Kidney (tissue), 14 donors: Measurements from ENCODE around the gene IMMP2L. TPM values are rescaled to one million over a fixed set of nuclear protein-coding genes. Genes with fewer than 3 reads are reported as not detected.

Source experiments
- DNase-seq, 5 donors: peaks; one replicate each; pipeline ENCODE4 v3.0.0-alpha.2; 2013 to 2020
- FAIRE-seq: peaks from 2 replicates; lab custom pipeline; 2012; peaks lifted over from hg19 to GRCh38; lab: Jason Lieb, UNC
- H3K27ac ChIP-seq, 2 donors: one replicate each; pipeline ENCODE4 v1.7.0; 2013; ENCODE audit warnings: low read depth in 2 of 2, low read length in 2 of 2, inconsistent platforms in 1 of 2
- H3K27me3 ChIP-seq: one replicate; pipeline ENCODE4 v1.7.1; 2013; ENCODE audit warnings: low read length, inconsistent platforms; ENCODE audit not compliant: control insufficient read depth, insufficient read depth
- H3K36me3 ChIP-seq, 3 donors: one replicate each; pipeline versions ENCODE4 v1.7.0 to v1.7.1; 2013; ENCODE audit warnings: low read length in 3 of 3, control low read depth in 1 of 3, inconsistent platforms in 1 of 3; ENCODE audit not compliant: insufficient read depth in 3 of 3, control insufficient read depth in 2 of 3
- H3K4me1 ChIP-seq, 3 donors: one replicate each; pipeline versions ENCODE4 v1.7.0 to v1.7.1; 2013; ENCODE audit warnings: low read length in 3 of 3, inconsistent platforms in 1 of 3, low read depth in 1 of 3; ENCODE audit not compliant: control insufficient read depth in 2 of 3, insufficient read depth in 2 of 3
- H3K4me3 ChIP-seq, 3 donors: one replicate each; pipeline versions ENCODE4 v1.7.0 to v1.8.1; 2013; ENCODE audit warnings: low read length in 3 of 3, control low read depth in 1 of 3, inconsistent platforms in 1 of 3
- H3K9ac ChIP-seq, 3 donors: one replicate each; pipeline versions ENCODE4 v1.7.0 to v1.7.1; 2013; ENCODE audit warnings: low read length in 3 of 3, control low read depth in 1 of 3, inconsistent platforms in 1 of 3
- H3K9me3 ChIP-seq, 3 donors: one replicate each; pipeline versions ENCODE4 v1.7.0 to v1.7.1; 2013; ENCODE audit warnings: low read length in 3 of 3, control low read depth in 1 of 3, inconsistent platforms in 1 of 3; ENCODE audit not compliant: control insufficient read depth in 2 of 3, insufficient read depth in 1 of 3
- CTCF ChIP-seq: IDR thresholded peaks from 3 replicates; pipeline ENCODE4 v1.5.1; 2012; ENCODE audit warnings: mild to moderate bottlenecking, moderate library complexity, borderline replicate concordance; ENCODE audit not compliant: insufficient read depth; ENCODE audit errors: extremely low read depth
- intact Hi-C: fragments of 100-400 bp; cut with DNase I; formaldehyde crosslinking; loops from one replicate; pipeline ENCODE4 v1.11.1; 2022
- polyA plus RNA-seq: library from polyadenylated mRNA; stranded (reverse); fragments of 350-450 nt; fragmentation: Illumina TruSeq; extraction: RNeasy Lipid Tissue Mini Kit (QIAGEN cat#74804); gene quantifications from one replicate; pipeline ENCODE4 v1.2.3, GENCODE V29; 2014; ENCODE audit warnings: low read depth, low replicate concordance; ENCODE audit not compliant: insufficient read depth
- total RNA-seq: library from RNA; stranded (reverse); fragmentation: NEBNext Ultra II Directional; extraction: Animal tissue kit (Norgen Biotek cat#: 25700); gene quantifications from one replicate; pipeline ENCODE4 v1.2.1, GENCODE V29; 2021
- donor health status: control.
- donor health status: control.
- donor health status: control.
- donor health status: control.
- donor health status: control.
- donor health status: DM: yes; HTN: yes; CAD: no.
- donor health status: Normal renal cell carcinoma (clear cell type).

IMMP2L gene
- total and polyA plus RNA-seq, 2 donors from 2014 or later = 46.4 to 52.1 TPM

GRCh38 chr7:110801502-110801901 lies 760.8 kb downstream of the IMMP2L start:
- intact Hi-C loops = no loop called here
- FAIRE-seq (no peak), DNase-seq (no peak)
- H3K36me3 ChIP-seq = no peaks in the 10 kb centered on the region
- no peak for TF ChIP-seq CTCF
- H3K4me3 ChIP-seq = no peak overlapping the region
- no peak overlapping the region for H3K27ac ChIP-seq
- no peaks in the 10 kb centered on the region for H3K4me1 ChIP-seq
- no peak overlapping the region for H3K9ac ChIP-seq
- no peaks in the 10 kb centered on the region for H3K9me3 ChIP-seq
- H3K27me3 ChIP-seq = no peaks in the 10 kb centered on the region

- intact Hi-C loops = no loop called here
- no peak for FAIRE-seq
Observed at GRCh38 chr7:110800984-110801383, 761.3 kb downstream of the IMMP2L start.

GRCh38 chr7:110797656-110798055 lies 764.6 kb downstream of the IMMP2L start:
- TF ChIP-seq CTCF = no peak
- H3K4me1 ChIP-seq = no peaks in the 10 kb centered on the region

More at GRCh38 chr7:110800984-110801383, 761.3 kb downstream of the IMMP2L start:
- no peak for DNase-seq
- Histone ChIP-seq H3K27ac (no peak overlapping the region), H3K27me3 (no peaks in the 10 kb centered on the region), H3K9me3 (no peaks in the 10 kb centered on the region), H3K4me1 (no peaks in the 10 kb centered on the region), H3K9ac (no peak overlapping the region), H3K36me3 (no peaks in the 10 kb centered on the region), H3K4me3 (no peak overlapping the region)
- TF ChIP-seq CTCF = no peak

GRCh38 chr7:110790992-110791391 lies 771.3 kb downstream of the IMMP2L start:
- Histone ChIP-seq H3K9me3 (no peaks in the 10 kb centered on the region), H3K27ac (no peak overlapping the region), H3K4me3 (no peak overlapping the region), H3K4me1 (no peaks in the 10 kb centered on the region), H3K36me3 (no peaks in the 10 kb centered on the region), H3K27me3 (no peaks in the 10 kb centered on the region), H3K9ac (no peak overlapping the region)
- DNase-seq = no peak
- FAIRE-seq = no peak
- TF ChIP-seq CTCF = no peak
- intact Hi-C loops = no loop called here

More at GRCh38 chr7:110797656-110798055, 764.6 kb downstream of the IMMP2L start:
- Histone ChIP-seq H3K27me3 (no peaks in the 10 kb centered on the region), H3K9me3 (no peaks in the 10 kb centered on the region), H3K4me3 (no peak overlapping the region), H3K36me3 (no peaks in the 10 kb centered on the region), H3K9ac (no peak overlapping the region), H3K27ac (no peak overlapping the region)
- FAIRE-seq (no peak), DNase-seq (no peak)
- intact Hi-C loops = no loop called here
